ENCODE data around the gene ACO1.

Gene ACO1

DNA sequence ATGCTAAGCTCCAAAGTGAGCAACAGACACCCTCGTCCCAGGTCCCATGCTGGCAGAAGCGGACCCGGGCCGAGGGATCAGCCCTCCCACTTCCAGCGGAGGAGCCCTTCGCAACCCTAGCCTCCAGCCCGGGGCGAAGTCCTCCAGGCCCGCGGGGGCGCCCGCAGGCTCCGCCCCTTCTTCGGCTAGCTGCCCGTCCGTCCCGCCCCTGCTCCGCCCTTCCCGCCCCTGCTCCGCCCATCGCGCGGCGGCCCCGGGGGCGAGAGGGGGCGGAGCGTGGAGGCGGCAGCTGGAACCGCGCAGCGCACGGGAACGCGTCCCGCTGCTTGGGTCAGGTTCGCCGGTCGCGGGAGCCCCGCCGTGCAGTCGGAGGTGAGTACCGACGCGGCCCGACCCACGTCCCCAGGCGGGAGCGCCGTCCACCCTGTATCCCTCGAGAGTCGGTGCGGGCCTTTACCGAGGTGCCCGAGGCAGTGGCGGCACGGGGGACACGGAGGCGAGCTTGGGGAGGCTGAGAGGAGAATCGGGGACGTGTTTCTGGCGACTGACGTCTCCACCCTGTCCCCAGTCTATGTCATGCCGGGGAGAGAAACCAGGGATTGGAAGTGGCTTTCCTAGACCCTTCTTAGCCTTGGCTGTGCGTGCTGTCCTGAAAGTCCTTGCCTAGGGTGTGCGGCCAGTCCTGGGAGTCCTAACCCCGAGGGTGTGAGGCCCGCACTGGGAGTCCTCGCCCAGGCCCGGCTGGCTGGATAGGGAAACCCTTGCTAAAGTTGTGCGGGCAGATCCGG, at the start of gene ACO1:
Gene ACO1 (plus strand): TSS at position 280 of the 788 bp plus-strand sequence. CDS start 20,864 bp downstream, outside the sequence.
- TF ChIP-seq, protein P1, sequence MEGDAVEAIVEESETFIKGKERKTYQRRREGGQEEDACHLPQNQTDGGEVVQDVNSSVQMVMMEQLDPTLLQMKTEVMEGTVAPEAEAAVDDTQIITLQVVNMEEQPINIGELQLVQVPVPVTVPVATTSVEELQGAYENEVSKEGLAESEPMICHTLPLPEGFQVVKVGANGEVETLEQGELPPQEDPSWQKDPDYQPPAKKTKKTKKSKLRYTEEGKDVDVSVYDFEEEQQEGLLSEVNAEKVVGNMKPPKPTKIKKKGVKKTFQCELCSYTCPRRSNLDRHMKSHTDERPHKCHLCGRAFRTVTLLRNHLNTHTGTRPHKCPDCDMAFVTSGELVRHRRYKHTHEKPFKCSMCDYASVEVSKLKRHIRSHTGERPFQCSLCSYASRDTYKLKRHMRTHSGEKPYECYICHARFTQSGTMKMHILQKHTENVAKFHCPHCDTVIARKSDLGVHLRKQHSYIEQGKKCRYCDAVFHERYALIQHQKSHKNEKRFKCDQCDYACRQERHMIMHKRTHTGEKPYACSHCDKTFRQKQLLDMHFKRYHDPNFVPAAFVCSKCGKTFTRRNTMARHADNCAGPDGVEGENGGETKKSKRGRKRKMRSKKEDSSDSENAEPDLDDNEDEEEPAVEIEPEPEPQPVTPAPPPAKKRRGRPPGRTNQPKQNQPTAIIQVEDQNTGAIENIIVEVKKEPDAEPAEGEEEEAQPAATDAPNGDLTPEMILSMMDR (IDR thresholded peaks at IDR 0.05; ENCODE audit: extremely low read depth, missing control alignments): no peak
- peak; percentile 96 for DNase-seq (ENCODE audit: low spot score)

DNA sequence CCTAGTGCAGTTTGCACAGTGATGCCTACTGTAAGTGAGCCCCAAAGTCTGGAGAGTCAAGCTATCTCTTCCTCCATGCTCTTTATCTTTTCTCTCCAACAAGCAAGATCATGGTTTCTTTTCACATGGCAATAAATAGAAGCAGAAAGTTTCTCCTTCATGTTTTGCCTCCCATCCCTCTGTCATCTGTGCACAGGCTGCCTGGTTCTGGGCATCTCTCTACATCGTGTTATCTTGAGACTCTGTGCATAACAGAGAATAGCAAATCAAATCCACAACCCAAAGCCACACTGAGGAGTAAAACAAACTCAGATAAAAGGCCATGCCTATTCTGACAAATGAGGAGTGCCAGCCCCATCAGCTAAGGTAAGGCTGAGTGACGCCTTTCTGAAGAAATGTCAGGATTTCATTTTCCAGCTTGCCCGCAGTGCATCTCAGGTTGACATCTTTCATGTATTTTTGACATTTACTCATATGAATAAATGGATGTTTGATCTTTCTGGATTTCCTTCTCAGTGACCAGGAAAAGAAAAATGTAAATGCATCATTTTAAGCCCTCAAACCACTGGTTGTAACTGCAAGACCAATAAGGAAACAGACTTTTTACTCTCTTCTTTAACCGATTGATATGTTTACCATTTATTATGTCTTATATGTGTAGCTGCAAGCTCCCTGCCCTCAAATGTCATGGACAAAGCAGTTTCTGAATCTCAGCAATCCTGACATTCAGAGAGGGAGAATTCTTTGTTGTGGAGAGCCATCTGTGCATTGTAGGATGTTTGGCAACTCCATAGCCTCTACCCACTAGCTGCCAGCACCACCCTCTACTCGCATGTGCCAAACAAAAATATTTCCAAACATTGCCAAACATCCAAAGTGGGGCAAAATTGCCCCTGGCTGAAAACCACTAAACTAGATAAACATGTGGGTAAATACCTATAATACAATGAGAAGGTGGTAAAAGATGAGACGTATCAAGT, 49.2 kb upstream of the ACO1 start:
- TF ChIP-seq, protein P1 (IDR thresholded peaks at IDR 0.05; ENCODE audit: extremely low read depth, missing control alignments): no peak
- no peak for DNase-seq (ENCODE audit: low spot score)

DNA sequence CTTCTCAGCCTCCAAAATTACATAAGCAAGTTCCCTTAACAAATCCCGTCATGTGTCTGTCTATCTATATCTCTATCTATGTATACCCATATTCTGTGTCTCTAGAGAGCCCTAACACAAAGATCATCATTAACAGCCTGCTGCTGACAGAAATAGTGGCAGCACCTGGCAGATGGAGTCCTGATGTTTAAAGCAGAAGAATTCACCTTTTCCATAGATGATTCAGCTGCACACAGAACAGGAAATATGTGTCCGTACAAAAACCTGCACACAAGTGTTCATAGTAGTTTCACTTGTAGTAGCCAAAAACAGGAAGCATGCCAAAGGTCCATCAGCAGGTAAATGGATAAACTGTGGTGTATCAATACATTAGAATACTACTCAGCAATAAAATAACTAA, 45.0 kb upstream of the ACO1 start:
- TF ChIP-seq, protein P1 (IDR thresholded peaks at IDR 0.05; ENCODE audit: extremely low read depth, missing control alignments): no peak
- DNase-seq (ENCODE audit: low spot score): no peak

DNA sequence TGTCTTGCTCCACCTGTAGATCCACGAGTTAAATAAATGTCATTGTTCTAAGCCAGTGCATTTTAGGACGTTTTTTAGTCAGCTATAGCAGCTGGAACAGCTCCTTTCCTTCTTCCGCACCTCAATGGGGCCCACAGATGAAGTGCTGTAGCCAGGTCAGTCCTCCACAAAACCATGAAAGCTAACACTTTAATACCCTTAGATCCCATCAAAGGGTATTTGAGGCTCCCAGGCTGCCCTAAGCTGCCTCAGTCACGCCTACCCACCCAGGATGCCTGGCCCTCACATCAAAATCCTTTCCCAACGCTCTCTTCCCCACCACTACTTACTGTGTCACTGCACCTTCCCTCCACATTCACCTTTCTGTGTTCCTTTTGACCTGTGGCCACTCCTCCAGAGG, 44.1 kb upstream of the ACO1 start:
- DNase-seq (ENCODE audit: low spot score): no peak
- TF ChIP-seq, protein P1 (IDR thresholded peaks at IDR 0.05; ENCODE audit: extremely low read depth, missing control alignments): no peak

DNA sequence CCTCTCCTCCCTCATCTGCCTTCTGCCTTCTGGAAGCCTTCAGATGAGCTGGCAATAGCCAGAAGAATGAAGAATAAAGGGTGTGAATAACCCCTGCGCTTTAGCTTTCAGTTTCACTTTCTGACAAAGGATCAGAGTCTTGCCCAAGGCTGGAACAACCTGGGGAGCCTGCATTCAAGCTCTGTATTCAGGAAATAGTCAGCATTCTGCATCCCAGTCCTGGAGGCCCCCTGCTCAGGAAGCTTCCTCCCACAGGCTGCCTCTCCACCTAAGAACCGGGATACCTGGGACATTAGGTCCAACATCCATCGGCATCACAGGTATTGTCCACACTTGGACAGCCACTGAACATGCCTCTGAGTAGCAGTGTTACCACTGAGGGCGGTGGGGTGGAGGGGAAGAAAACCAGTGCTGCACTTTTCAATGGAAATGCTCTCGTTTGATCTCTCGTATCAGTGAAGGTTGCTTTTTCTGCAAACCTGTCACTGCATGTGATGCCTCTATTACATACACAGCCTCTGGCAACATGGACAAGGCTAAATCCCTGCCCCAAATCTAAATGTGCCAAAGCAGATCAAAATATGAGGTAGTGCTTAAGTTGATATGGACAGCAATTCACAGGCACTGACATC, 39.8 kb upstream of the ACO1 start:
- DNase-seq (ENCODE audit: low spot score): no peak
- TF ChIP-seq, protein P1 (IDR thresholded peaks at IDR 0.05; ENCODE audit: extremely low read depth, missing control alignments): no peak

DNA sequence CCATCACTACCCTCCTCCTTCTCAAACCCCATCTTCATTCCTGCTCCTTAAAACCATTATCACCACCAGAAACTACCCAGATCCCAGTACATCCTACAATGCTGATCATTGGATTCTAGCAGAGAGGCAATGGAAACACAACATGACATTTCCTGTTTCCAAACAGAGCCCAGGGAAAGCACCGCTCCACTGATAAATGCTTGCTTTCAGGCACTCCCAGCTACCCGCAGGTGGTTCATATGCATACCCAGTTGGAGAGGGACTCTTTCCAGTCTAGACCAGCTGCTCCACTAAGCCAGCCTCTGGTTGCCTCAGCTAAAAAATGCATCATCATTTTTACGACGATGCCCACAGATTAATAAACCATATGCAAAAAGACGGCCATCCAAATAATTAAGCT, 39.2 kb upstream of the ACO1 start:
- TF ChIP-seq, protein P1 (IDR thresholded peaks at IDR 0.05; ENCODE audit: extremely low read depth, missing control alignments): no peak
- no peak for DNase-seq (ENCODE audit: low spot score)
